BJ (cell line): ENCODE measurements around the gene CYP2R1. TPM values are rescaled to one million over a fixed set of nuclear protein-coding genes. Genes with fewer than 3 reads are reported as not detected.

Source experiments
- CTCF ChIA-PET: fragments of 350-600 bp; formaldehyde crosslinking; extraction: SDS; loops from one replicate; lab custom pipeline; 2021; ENCODE audit warnings: antibody characterized with exemption, inconsistent platforms; lab: Yijun Ruan, JAX
- POLR2A ChIA-PET: fragments of 300-600 bp; sonication (Branson Sonifier 250); formaldehyde crosslinking; extraction: SDS; loops from one replicate; lab custom pipeline; 2021; ENCODE audit warnings: antibody characterized with exemption; lab: Charles Lee
- DNase-seq: peaks from one replicate; pipeline ENCODE4 v3.0.0-alpha.2; 2011; ENCODE audit warnings: low read depth
- H3K27me3 ChIP-seq: 2 replicates; pipeline ENCODE4 v1.6.0; 2011; ENCODE audit warnings: low read length; ENCODE audit not compliant: control insufficient read depth, insufficient read depth
- H3K36me3 ChIP-seq: 2 replicates; pipeline ENCODE4 v1.5.1; 2011; ENCODE audit warnings: low read length; ENCODE audit not compliant: control insufficient read depth, insufficient read depth
- H3K4me3 ChIP-seq: 2 replicates; pipeline ENCODE4 v1.5.1; 2011; ENCODE audit warnings: low read depth, mild to moderate bottlenecking, control low read depth, low read length
- CTCF ChIP-seq: IDR thresholded peaks from 2 replicates; pipeline ENCODE4 v1.5.1; 2011; ENCODE audit warnings: low read depth, mild to moderate bottlenecking, control low read depth, inconsistent platforms, low read length, moderate library complexity; ENCODE audit not compliant: insufficient read depth
- polyA plus RNA-seq: library from polyadenylated mRNA; depleted of rRNA; stranded (reverse); fragments of >200 nt; gene quantifications from 2 replicates; pipeline ENCODE4 v1.2.3, GENCODE V29; 2011; rRNA removed
- small RNA-seq: library from RNA; depleted of rRNA; stranded (forward); fragments of <200 nt; gene quantifications from one replicate; pipeline ENCODE3, GENCODE V24; 2012; ENCODE audit warnings: low replicate concordance, low read depth; ENCODE audit not compliant: insufficient read length

The CYP2R1 gene
- polyA plus RNA-seq, 1 experiment = 7.3 TPM

GRCh38 chr11:14854057-14854456 lies 38.0 kb downstream of the CYP2R1 start:
- CTCF ChIA-PET = interaction anchor here (0.6 kb wide), 1 partner anchor 383 kb away, joined by 3 read pairs; no protein-coding TSS in a partner anchor
- no peaks in the 10 kb centered on the region for H3K27me3 ChIP-seq
- no peak for TF ChIP-seq CTCF
- POLR2A ChIA-PET = no interaction called here
- no peak for DNase-seq
- no peak overlapping the region for H3K4me3 ChIP-seq
- no peaks in the 10 kb centered on the region for H3K36me3 ChIP-seq

GRCh38 chr11:14852571-14853177 lies 39.4 kb downstream of the CYP2R1 start:
- no peak for TF ChIP-seq CTCF
- Histone ChIP-seq H3K4me3 (no peak overlapping the region), H3K27me3 (no peaks in the 10 kb centered on the region), H3K36me3 (no peaks in the 10 kb centered on the region)
- CTCF ChIA-PET = no interaction called here
- POLR2A ChIA-PET = no interaction called here
- DNase-seq = no peak

GRCh38 chr11:14842002-14842401 lies 50.0 kb downstream of the CYP2R1 start:
- Histone ChIP-seq H3K4me3 (no peak overlapping the region), H3K36me3 (no peaks in the 10 kb centered on the region), H3K27me3 (no peaks in the 10 kb centered on the region)
- POLR2A ChIA-PET = no interaction called here
- CTCF ChIA-PET = interaction anchor here (1.7 kb wide), 1 partner anchor 65 kb away, joined by 5 read pairs; no protein-coding TSS in a partner anchor
- no peak for TF ChIP-seq CTCF
- no peak for DNase-seq

GRCh38 chr11:14835496-14836492 lies 56.2 kb downstream of the CYP2R1 start:
- H3K36me3 ChIP-seq = no peaks in the 10 kb centered on the region
- H3K27me3 ChIP-seq = no peaks in the 10 kb centered on the region
- no peak for DNase-seq
- H3K4me3 ChIP-seq = no peak overlapping the region
- ChIA-PET CTCF (no interaction called here), POLR2A (no interaction called here)
- no peak for TF ChIP-seq CTCF

Small RNAs within 50 kb of the gene (small RNA-seq; reads per million reads assigned to genes)
- gene CALCP = not detected

Other genes with a start within 250 kb of the CYP2R1 start
- 0.06 TPM in 2 replicates for gene PDE3B, start 248.4 kb downstream of the CYP2R1 start, polyA plus RNA-seq
- gene CALCA, start 80.1 kb upstream of the CYP2R1 start, polyA plus RNA-seq = not detected in 2 replicates
- gene CALCB, start 181.4 kb upstream of the CYP2R1 start, polyA plus RNA-seq = not detected in 2 replicates
- 0.10 TPM in 1 of 2 replicates, not detected in the other for gene INSC, start 222.7 kb upstream of the CYP2R1 start, polyA plus RNA-seq